Upper lobe of left lung (tissue), 6 donors: ENCODE results near the gene LGALS9. TPM values are rescaled to one million over a fixed set of nuclear protein-coding genes. Genes with fewer than 3 reads are reported as not detected.
"Not testable (repeated sequence)": the region's sequence is repeated elsewhere in the genome, so short reads cannot be mapped to it uniquely, and the experiment has no call there.

Source experiments
- ATAC-seq, 2 donors: fragments of 200-7000 bp; cut with Tn5 transposase; one replicate each; pipeline ENCODE4 v1.9.1; 2022; ENCODE audit warnings: mild to moderate bottlenecking in 2 of 2, moderate library complexity in 2 of 2; ENCODE audit not compliant: low FRiP score in 2 of 2
- DNase-seq, 2 donors: peaks; one replicate each; pipeline ENCODE4 v3.0.0-alpha.2; 2019 to 2020
- H3K27ac ChIP-seq, 4 donors: fragments of 200-600 bp; sonication (generic); one replicate each; pipeline ENCODE4 v1.5.1; 2016 to 2019
- H3K27me3 ChIP-seq, 4 donors: fragments of 200-600 bp; sonication (generic); one replicate each; pipeline ENCODE4 v1.5.1; 2017 to 2019
- H3K36me3 ChIP-seq, 4 donors: fragments of 200-600 bp; sonication (generic); one replicate each; pipeline ENCODE4 v1.5.1; 2016 to 2019
- H3K4me1 ChIP-seq, 4 donors: fragments of 200-600 bp; sonication (generic); one replicate each; pipeline ENCODE4 v1.5.1; 2018 to 2019
- H3K4me3 ChIP-seq, 4 donors: fragments of 200-600 bp; sonication (generic); one replicate each; pipeline ENCODE4 v1.5.1; 2017 to 2019; ENCODE audit warnings: mild to moderate bottlenecking in 2 of 4, moderate library complexity in 1 of 4
- H3K9me3 ChIP-seq, 4 donors: fragments of 200-600 bp; sonication (generic); one replicate each; pipeline ENCODE4 v1.5.1; 2018 to 2019
- CTCF ChIP-seq, 6 experiments: fragments of 450-650 bp in 4 of 6; fragments of 200-600 bp in 2 of 6; sonication (generic) in 2 of 6; IDR thresholded peaks; one replicate each; pipeline ENCODE4 v1.5.1; 2016 to 2019; ENCODE audit warnings: antibody characterized with exemption in 6 of 6
- EP300 ChIP-seq, 4 donors: sonication (generic); formaldehyde crosslinking; IDR thresholded peaks; one replicate each; pipeline ENCODE4 v1.5.1; 2017; ENCODE audit warnings: antibody characterized with exemption in 4 of 4, control low read depth in 2 of 4
- POLR2A ChIP-seq, 4 donors: fragments of 450-650 bp; IDR thresholded peaks; one replicate each; pipeline ENCODE4 v1.5.1; 2016 to 2017; ENCODE audit warnings: antibody characterized with exemption in 4 of 4, mild to moderate bottlenecking in 2 of 4
- POLR2AphosphoS5 ChIP-seq, 2 donors: sonication (generic); formaldehyde crosslinking; IDR thresholded peaks; one replicate each; pipeline ENCODE4 v1.5.1; 2017; ENCODE audit warnings: antibody characterized with exemption in 2 of 2
- WGBS, 2 donors: methylation state at CpG; one replicate each; pipeline ENCODE4 v1.1.5; 2017 to 2018; 5-methylcytosine and 5-hydroxymethylcytosine counted together
- total RNA-seq, 6 donors: library from RNA; depleted of rRNA in 4 of 6; stranded (reverse); fragments of >200 nt in 4 of 6; gene quantifications; one replicate each; pipeline versions ENCODE4 v1.1.0 to v1.2.1, GENCODE V29; 2016 to 2021
- donor health status: DM: no; HTN: no; CAD: no; lungs with moderate emphysema.
- donor health status: DM: no; HTN: yes; CAD: no; lungs with severe emphysema.

LGALS9 gene
- total RNA-seq, 6 donors from 2014 or later: 64.6 to 238 (median 150) TPM

GRCh38 chr17:27645621-27646020 lies 14.6 kb downstream of the LGALS9 start:
- TF ChIP-seq POLR2AphosphoS5 (IDR thresholded peaks at IDR 0.05): peak in 1 of 2 donors; percentile 48
- peak in 1 of 4 donors; percentile 15 for TF ChIP-seq EP300 (IDR thresholded peaks at IDR 0.05)
- peaks cover 0 to 23% (median 6%) of the 10 kb centered on the region in 4 donors for H3K36me3 ChIP-seq
- WGBS, 2 donors: 69 to 76% methylated on average over 3 to 4 of the region's 10 CpGs
- not testable (repeated sequence) for H3K27ac ChIP-seq, H3K9me3 ChIP-seq, H3K27me3 ChIP-seq, H3K4me1 ChIP-seq, DNase-seq, H3K4me3 ChIP-seq
- ATAC-seq: peak; percentile 27 to 53

GRCh38 chr17:27646232-27646631 lies 15.2 kb downstream of the LGALS9 start:
- WGBS, 2 donors: 94 to 96% methylated on average over 13 of the region's 13 CpGs
- TF ChIP-seq CTCF (IDR thresholded peaks at IDR 0.05): no peak
- TF ChIP-seq POLR2A (IDR thresholded peaks at IDR 0.05): no peak
- TF ChIP-seq EP300 (IDR thresholded peaks at IDR 0.05): no peak
- no peak for TF ChIP-seq POLR2AphosphoS5 (IDR thresholded peaks at IDR 0.05)
- Histone ChIP-seq H3K4me3 (no peak overlapping the region), H3K27ac (no peak overlapping the region), H3K27me3 (no peaks in the 10 kb centered on the region), H3K4me1 (peaks cover 0 to 5% (median 0%) of the 10 kb centered on the region in 4 donors), H3K36me3 (peaks cover 0 to 19% (median 3%) of the 10 kb centered on the region in 4 donors), H3K9me3 (no peaks in the 10 kb centered on the region)
- DNase-seq (no peak), ATAC-seq (no peak)

GRCh38 chr17:27647765-27648164 lies 16.8 kb downstream of the LGALS9 start:
- ATAC-seq: no peak
- peaks cover 0 to 14% (median 3%) of the 10 kb centered on the region in 4 donors for H3K36me3 ChIP-seq
- no peak for TF ChIP-seq POLR2A (IDR thresholded peaks at IDR 0.05)
- no peak for TF ChIP-seq EP300 (IDR thresholded peaks at IDR 0.05)
- no peak for TF ChIP-seq POLR2AphosphoS5 (IDR thresholded peaks at IDR 0.05)
- TF ChIP-seq CTCF (IDR thresholded peaks at IDR 0.05): no peak
- WGBS, 2 donors: 56 to 68% methylated on average over 9 of the region's 9 CpGs
- no peak overlapping the region for H3K4me3 ChIP-seq
- no peaks in the 10 kb centered on the region for H3K9me3 ChIP-seq
- no peak for DNase-seq
- H3K27ac ChIP-seq: peak overlapping the region in 2 of 4 donors; percentile 33 to 39
- no peaks in the 10 kb centered on the region for H3K27me3 ChIP-seq
- H3K4me1 ChIP-seq: peaks cover 0 to 5% (median 0%) of the 10 kb centered on the region in 4 donors

GRCh38 chr17:27649111-27649571 lies 18.2 kb downstream of the LGALS9 start:
- H3K9me3 ChIP-seq, ATAC-seq, H3K27me3 ChIP-seq, H3K36me3 ChIP-seq, DNase-seq, H3K4me3 ChIP-seq, H3K4me1 ChIP-seq: not testable (repeated sequence)
- 25 to 84% methylated on average over 1 to 5 of the region's 5 CpGs for WGBS, 2 donors
- peak overlapping the region in 1 of 4 donors; percentile 39 for H3K27ac ChIP-seq

- Histone ChIP-seq H3K27ac (no peak overlapping the region), H3K27me3 (no peaks in the 10 kb centered on the region), H3K4me1 (peaks cover 0 to 5% (median 0%) of the 10 kb centered on the region in 4 donors), H3K9me3 (no peaks in the 10 kb centered on the region), H3K4me3 (no peak overlapping the region), H3K36me3 (peaks cover 0 to 5% (median 2%) of the 10 kb centered on the region in 4 donors)
- peak; percentile 43 to 84 for DNase-seq
- WGBS, 2 donors: 85 to 88% methylated on average over 10 to 16 of the region's 16 CpGs
- no peak for TF ChIP-seq POLR2A (IDR thresholded peaks at IDR 0.05)
- TF ChIP-seq EP300 (IDR thresholded peaks at IDR 0.05): no peak
- no peak for TF ChIP-seq CTCF (IDR thresholded peaks at IDR 0.05)
- TF ChIP-seq POLR2AphosphoS5 (IDR thresholded peaks at IDR 0.05): no peak
- ATAC-seq: peak in 1 of 2 donors; percentile 37
These were observed 18.9 kb downstream of the LGALS9 start for GRCh38 chr17:27649929-27650328.

- TF ChIP-seq EP300 (IDR thresholded peaks at IDR 0.05): no peak
- H3K27me3 ChIP-seq: no peaks in the 10 kb centered on the region
- no peak overlapping the region for H3K4me3 ChIP-seq
- H3K9me3 ChIP-seq: no peaks in the 10 kb centered on the region
- ATAC-seq: no peak
- DNase-seq: no peak
- WGBS, 2 donors: 81 to 87% methylated on average over 9 to 11 of the region's 11 CpGs
- H3K36me3 ChIP-seq: peaks cover 0 to 5% (median 2%) of the 10 kb centered on the region in 4 donors
- no peak overlapping the region for H3K27ac ChIP-seq
- H3K4me1 ChIP-seq: peaks cover 0 to 5% (median 0%) of the 10 kb centered on the region in 4 donors
These were observed 19.8 kb downstream of the LGALS9 start for GRCh38 chr17:27650836-27651235.
